DOHH2 (cell line): ENCODE results near the gene CACNG8.

Experiments
- EZH2phosphoT487 ChIP-seq: fragments of 200-600 bp; sonication (generic); IDR thresholded peaks from 2 replicates; pipeline ENCODE4 v1.6.1; 2017; ENCODE audit warnings: borderline replicate concordance, mild to moderate bottlenecking, antibody characterized with exemption, low read length, moderate library complexity, mixed read lengths
- TF ChIP-seq, protein P1 (sequence below): fragments of 200-600 bp; sonication (generic); IDR thresholded peaks from one replicate; pipeline ENCODE4 v1.5.1; 2014; ENCODE audit warnings: antibody characterized with exemption, mild to moderate bottlenecking, low read depth, low read length; ENCODE audit not compliant: poor library complexity, severe bottlenecking

DNA sequence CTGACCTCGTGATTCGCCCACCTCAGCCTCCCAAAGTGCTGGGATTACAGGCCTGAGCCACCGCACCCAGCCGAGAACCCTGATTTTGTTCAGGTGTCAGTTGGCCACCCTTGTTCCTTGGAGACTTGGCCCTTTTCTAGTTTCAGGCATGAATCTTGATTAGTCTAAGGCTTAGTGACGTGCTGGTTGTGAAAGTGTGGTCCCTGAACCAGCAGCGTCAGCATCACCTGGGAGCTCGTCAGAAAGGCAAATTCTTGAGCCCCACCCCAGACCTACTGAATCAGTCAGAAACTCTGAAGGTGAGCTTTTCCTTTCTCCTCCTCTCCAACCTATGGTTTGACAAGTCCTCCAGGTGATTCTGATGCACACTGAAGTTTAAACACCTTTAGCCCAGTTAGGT, 63.9 kb downstream of the CACNG8 start:
- TF ChIP-seq, protein P1, sequence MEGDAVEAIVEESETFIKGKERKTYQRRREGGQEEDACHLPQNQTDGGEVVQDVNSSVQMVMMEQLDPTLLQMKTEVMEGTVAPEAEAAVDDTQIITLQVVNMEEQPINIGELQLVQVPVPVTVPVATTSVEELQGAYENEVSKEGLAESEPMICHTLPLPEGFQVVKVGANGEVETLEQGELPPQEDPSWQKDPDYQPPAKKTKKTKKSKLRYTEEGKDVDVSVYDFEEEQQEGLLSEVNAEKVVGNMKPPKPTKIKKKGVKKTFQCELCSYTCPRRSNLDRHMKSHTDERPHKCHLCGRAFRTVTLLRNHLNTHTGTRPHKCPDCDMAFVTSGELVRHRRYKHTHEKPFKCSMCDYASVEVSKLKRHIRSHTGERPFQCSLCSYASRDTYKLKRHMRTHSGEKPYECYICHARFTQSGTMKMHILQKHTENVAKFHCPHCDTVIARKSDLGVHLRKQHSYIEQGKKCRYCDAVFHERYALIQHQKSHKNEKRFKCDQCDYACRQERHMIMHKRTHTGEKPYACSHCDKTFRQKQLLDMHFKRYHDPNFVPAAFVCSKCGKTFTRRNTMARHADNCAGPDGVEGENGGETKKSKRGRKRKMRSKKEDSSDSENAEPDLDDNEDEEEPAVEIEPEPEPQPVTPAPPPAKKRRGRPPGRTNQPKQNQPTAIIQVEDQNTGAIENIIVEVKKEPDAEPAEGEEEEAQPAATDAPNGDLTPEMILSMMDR, result no peak
- no peak for TF ChIP-seq EZH2phosphoT487
